CD14-positive monocyte (primary cell): Measurements from ENCODE around the gene TRHDE. TPM values are rescaled to one million over a fixed set of nuclear protein-coding genes. Genes with fewer than 3 reads are reported as not detected.

ENCODE experiments used
- DNase-seq, 3 donors: peaks; one replicate each; pipeline ENCODE4 v3.0.0-alpha.2; 2011 to 2022
- H2AFZ ChIP-seq: 2 replicates; pipeline ENCODE4 v1.6.0; 2012; ENCODE audit warnings: mild to moderate bottlenecking, low read depth, low read length, inconsistent platforms; ENCODE audit not compliant: insufficient read depth, poor library complexity, severe bottlenecking
- H3K27ac ChIP-seq, 2 donors: 1 replicate in 1 of 2; 2 replicates in 1 of 2; pipeline ENCODE4 v1.5.1; 2012 to 2013; ENCODE audit warnings: low read length in 2 of 2, control low read depth in 1 of 2, inconsistent platforms in 1 of 2, low read depth in 1 of 2, mild to moderate bottlenecking in 1 of 2
- H3K27me3 ChIP-seq, 2 donors: one replicate each; pipeline versions ENCODE4 v1.6.0 to v1.6.1; 2011 to 2013; ENCODE audit warnings: low read length in 2 of 2; ENCODE audit not compliant: control insufficient read depth in 2 of 2, insufficient read depth in 2 of 2
- H3K36me3 ChIP-seq, 2 donors: replicated peaks in 1 of 2; 1 replicate in 1 of 2; 2 replicates in 1 of 2; pipeline versions ENCODE4 v1.5.1 to v1.6.1; 2012 to 2013; ENCODE audit warnings: low read length in 2 of 2, control low read depth in 1 of 2, inconsistent platforms in 1 of 2, mild to moderate bottlenecking in 1 of 2; ENCODE audit not compliant: insufficient read depth in 2 of 2, control insufficient read depth in 1 of 2
- H3K4me1 ChIP-seq, 2 donors: 1 replicate in 1 of 2; 2 replicates in 1 of 2; pipeline versions ENCODE4 v1.5.1 to v1.6.1; 2012 to 2013; ENCODE audit warnings: low read length in 2 of 2, control low read depth in 1 of 2, inconsistent platforms in 1 of 2, mild to moderate bottlenecking in 1 of 2, moderate library complexity in 1 of 2; ENCODE audit not compliant: insufficient read depth in 2 of 2, control insufficient read depth in 1 of 2
- H3K4me2 ChIP-seq: replicated peaks from 2 replicates; pipeline ENCODE3; 2012; ENCODE audit warnings: low read length, moderate library complexity, mild to moderate bottlenecking; ENCODE audit not compliant: poor library complexity, severe bottlenecking; ENCODE audit errors: extremely low read depth
- H3K4me3 ChIP-seq, 3 experiments: fragments of 200-600 bp in 1 of 3; sonication (generic) in 1 of 3; replicated peaks in 1 of 3; 1 replicate in 2 of 3; 2 replicates in 1 of 3; pipeline ENCODE4 v1.5.1; 2011 to 2013; ENCODE audit warnings: low read length in 3 of 3, mild to moderate bottlenecking in 3 of 3, control low read depth in 2 of 3, low read depth in 2 of 3, inconsistent platforms in 1 of 3, moderate library complexity in 1 of 3
- H3K79me2 ChIP-seq: 2 replicates; pipeline ENCODE4 v1.6.0; 2012; ENCODE audit warnings: mild to moderate bottlenecking, control low read depth, inconsistent platforms, low read length, moderate library complexity; ENCODE audit not compliant: insufficient read depth
- H3K9ac ChIP-seq: 2 replicates; pipeline ENCODE4 v1.6.0; 2017; ENCODE audit warnings: low read length, mild to moderate bottlenecking; ENCODE audit not compliant: insufficient read depth, poor library complexity, severe bottlenecking
- H3K9me3 ChIP-seq, 2 donors: replicated peaks in 1 of 2; 1 replicate in 1 of 2; 2 replicates in 1 of 2; pipeline versions ENCODE4 v1.5.1 to v1.6.1; 2012 to 2013; ENCODE audit warnings: low read length in 2 of 2, control low read depth in 1 of 2; ENCODE audit not compliant: control insufficient read depth in 1 of 2, insufficient read depth in 1 of 2
- H4K20me1 ChIP-seq: 2 replicates; pipeline ENCODE4 v1.6.0; 2012; ENCODE audit warnings: mild to moderate bottlenecking, low read length, control low read depth, moderate library complexity; ENCODE audit not compliant: insufficient read depth
- H3K27ac Mint-ChIP-seq, 7 donors: one replicate each; pipeline ENCODE4 v1.8.0; 2020; ENCODE audit warnings: mild to moderate bottlenecking in 7 of 7, mixed read lengths in 7 of 7, moderate library complexity in 6 of 7, inconsistent platforms in 2 of 7
- H3K27me3 Mint-ChIP-seq, 3 donors: one replicate each; pipeline ENCODE4 v1.8.0; 2021 to 2022; ENCODE audit warnings: low read depth in 3 of 3, mild to moderate bottlenecking in 3 of 3, mixed read lengths in 3 of 3, moderate library complexity in 3 of 3, inconsistent platforms in 1 of 3
- H3K36me3 Mint-ChIP-seq, 2 donors: one replicate each; pipeline ENCODE4 v1.8.0; 2020; ENCODE audit warnings: mixed read lengths in 2 of 2, inconsistent platforms in 1 of 2, mild to moderate bottlenecking in 1 of 2
- H3K4me1 Mint-ChIP-seq: one replicate; pipeline ENCODE4 v1.8.0; 2020; ENCODE audit warnings: mild to moderate bottlenecking, mixed read lengths
- H3K4me3 Mint-ChIP-seq, 2 donors: one replicate each; pipeline ENCODE4 v1.8.0; 2020; ENCODE audit warnings: mild to moderate bottlenecking in 2 of 2, mixed read lengths in 2 of 2, moderate library complexity in 1 of 2
- H3K9me3 Mint-ChIP-seq, 7 donors: one replicate each; pipeline ENCODE4 v1.8.0; 2020 to 2022; ENCODE audit warnings: mixed read lengths in 7 of 7, mild to moderate bottlenecking in 6 of 7, moderate library complexity in 6 of 7, inconsistent platforms in 2 of 7
- CTCF ChIP-seq: fragments of 200-600 bp; IDR thresholded peaks from one replicate; pipeline ENCODE4 v1.8.0; 2022; ENCODE audit warnings: antibody characterized with exemption, mild to moderate bottlenecking
- WGBS: methylation state at CpG from one replicate; pipeline ENCODE4 v1.1.5; 2013; ENCODE audit warnings: missing lambda C conversion rate; ENCODE audit not compliant: insufficient coverage; 5-methylcytosine and 5-hydroxymethylcytosine counted together
- intact Hi-C, 2 donors: fragments of 100-400 bp; cut with micrococcal nuclease; formaldehyde crosslinking; loops; one replicate each; pipeline versions ENCODE4 v1.15.0 to v1.15.1; 2023
- polyA plus RNA-seq, 3 donors: library from polyadenylated mRNA; depleted of rRNA in 1 of 3; unstranded in 2 of 3; stranded (reverse) in 1 of 3; fragments of 300-500 nt in 2 of 3; fragments of >200 nt in 1 of 3; fragmentation: Illumina TruSeq in 2 of 3; gene quantifications; 1 replicate in 2 of 3; 2 replicates in 1 of 3; pipeline ENCODE4 v1.2.3, GENCODE V29; 2012 to 2021

The TRHDE gene
- polyA plus RNA-seq, 3 donors: not detected

DNA sequence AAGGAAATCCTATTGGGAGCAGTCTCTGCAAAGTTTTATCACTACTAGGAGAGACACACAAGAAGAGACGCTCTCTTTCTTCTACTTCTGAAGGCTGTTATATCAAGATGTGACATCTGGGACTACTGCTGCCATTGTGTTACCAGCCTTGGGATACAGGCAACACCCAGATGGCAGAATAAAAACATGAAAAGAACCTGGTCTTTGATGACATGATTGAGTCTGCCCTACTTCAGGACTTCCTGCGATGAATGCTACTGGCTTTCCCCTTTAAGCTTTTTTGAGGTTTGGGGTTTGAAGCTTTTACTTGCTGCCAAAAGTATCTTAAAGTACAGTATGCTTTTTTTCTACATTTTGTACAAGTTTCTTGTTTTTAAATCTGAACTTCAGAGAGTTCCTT lies 29.2 kb upstream of the TRHDE start:
- H3K4me1 ChIP-seq: no peaks in the 10 kb centered on the region
- H2AFZ ChIP-seq: no peak overlapping the region
- Mint-ChIP-seq H3K36me3 (no peaks in the 10 kb centered on the region), H3K4me1 (no peaks in the 10 kb centered on the region), H3K9me3 (peaks cover 0 to 11% (median 4%) of the 10 kb centered on the region in 7 donors), H3K27me3 (peaks cover 0 to 1% (median 0%) of the 10 kb centered on the region in 3 donors), H3K4me3 (no peak overlapping the region), H3K27ac (no peak overlapping the region)
- no peaks in the 10 kb centered on the region for H3K36me3 ChIP-seq
- intact Hi-C loops: no loop called here
- no peak for DNase-seq
- H3K79me2 ChIP-seq: no peaks in the 10 kb centered on the region
- WGBS: no CpG with 5 or more reads among the region's 2 CpGs
- no peak overlapping the region for H3K27ac ChIP-seq
- no peak overlapping the region for H3K4me2 ChIP-seq
- no peak overlapping the region for H3K4me3 ChIP-seq
- H4K20me1 ChIP-seq: no peaks in the 10 kb centered on the region
- TF ChIP-seq CTCF: no peak
- H3K9ac ChIP-seq: no peak overlapping the region
- no peaks in the 10 kb centered on the region for H3K27me3 ChIP-seq
- no peaks in the 10 kb centered on the region for H3K9me3 ChIP-seq

DNA sequence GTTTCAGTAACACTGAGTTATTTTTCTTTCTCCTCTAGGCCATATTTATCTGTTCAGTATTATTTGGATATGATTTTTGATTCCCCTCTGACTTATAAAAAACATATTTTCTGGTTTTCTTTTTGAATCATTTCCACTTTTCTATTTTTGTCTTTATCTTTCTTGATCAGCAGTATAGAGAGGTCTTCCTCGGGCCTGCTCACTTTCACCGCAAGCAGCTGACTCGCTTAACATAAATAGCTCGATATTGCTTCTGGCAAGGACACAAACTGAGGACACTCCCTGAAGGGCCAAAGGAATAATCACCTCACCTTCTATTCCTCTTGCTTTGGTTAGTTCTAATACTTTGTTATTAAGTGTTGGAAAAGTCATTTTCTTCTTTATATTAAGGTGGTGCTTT lies 25.8 kb upstream of the TRHDE start:
- H3K27me3 Mint-ChIP-seq: no peaks in the 10 kb centered on the region
- no peak overlapping the region for H3K4me3 Mint-ChIP-seq
- no peak overlapping the region for H3K4me3 ChIP-seq
- no peak for DNase-seq
- no peaks in the 10 kb centered on the region for H3K4me1 ChIP-seq
- intact Hi-C loops: no loop called here
- no peaks in the 10 kb centered on the region for H3K79me2 ChIP-seq
- H3K27ac Mint-ChIP-seq: no peak overlapping the region
- H3K9me3 ChIP-seq: peaks cover 0 to 6% of the 10 kb centered on the region in 2 donors
- no CpG with 5 or more reads among the region's 4 CpGs for WGBS
- H3K36me3 Mint-ChIP-seq: no peaks in the 10 kb centered on the region
- H3K9ac ChIP-seq: no peak overlapping the region
- no peaks in the 10 kb centered on the region for H3K36me3 ChIP-seq
- no peak for TF ChIP-seq CTCF
- H3K27me3 ChIP-seq: no peaks in the 10 kb centered on the region
- H3K4me1 Mint-ChIP-seq: no peaks in the 10 kb centered on the region
- no peak overlapping the region for H3K27ac ChIP-seq
- peaks cover 0 to 10% (median 7%) of the 10 kb centered on the region in 7 donors for H3K9me3 Mint-ChIP-seq
- no peak overlapping the region for H3K4me2 ChIP-seq
- H2AFZ ChIP-seq: no peak overlapping the region
- H4K20me1 ChIP-seq: no peaks in the 10 kb centered on the region
